Measurements from ENCODE around the gene GRM7.

GRM7 gene

GRCh38 chr3:6867269-6867668, 6.4 kb downstream of the GRM7 start:
- Histone ChIP-seq H3K4me3 (ENCODE audit: low read depth, low read length) (no peak overlapping the region), H3K9me3 (ENCODE audit: control insufficient read depth, insufficient read depth, low read depth, low read length) (no peaks in the 10 kb centered on the region), H3K36me3 (ENCODE audit: control insufficient read depth in 2 of 2, insufficient read depth in 1 of 2, low read length in 2 of 2) (no peaks in the 10 kb centered on the region), H3K27ac (ENCODE audit: extremely low read depth, low read depth, low read length) (no peak overlapping the region), H3K4me1 (ENCODE audit: control insufficient read depth, insufficient read depth, low read length) (no peaks in the 10 kb centered on the region)
- TF ChIP-seq ZBTB20 (tag by site-specific recombination; IDR thresholded peaks at IDR 0.05) (no peak), ZNF394 (tag by site-specific recombination; IDR thresholded peaks at IDR 0.05; ENCODE audit: borderline replicate concordance) (no peak), ZNF571 (tag by site-specific recombination; IDR thresholded peaks at IDR 0.05) (no peak), ZNF473 (tag by site-specific recombination; IDR thresholded peaks at IDR 0.05) (no peak)
- ChIA-PET CTCF (interaction anchor here (0.6 kb wide), 1 partner anchor 275 kb away, joined by 3 read pairs; no protein-coding TSS in a partner anchor), POLR2A (no interaction called here)

- TF ChIP-seq HOXC10 (CRISPR knock-in tag; IDR thresholded peaks at IDR 0.05) (no peak), CTCF (tag by site-specific recombination; IDR thresholded peaks at IDR 0.05) (no peak), ZNF248 (tag by site-specific recombination; IDR thresholded peaks at IDR 0.05) (no peak), ZNF707 (tag by site-specific recombination; IDR thresholded peaks at IDR 0.05) (no peak), ZBTB1 (tag by site-specific recombination; IDR thresholded peaks at IDR 0.05) (no peak), ZNF596 (tag by site-specific recombination; IDR thresholded peaks at IDR 0.05) (no peak), SP2 (tag by site-specific recombination; IDR thresholded peaks at IDR 0.05) (no peak), PRDM1 (tag by site-specific recombination; IDR thresholded peaks at IDR 0.05) (no peak), ZFP3 (tag by site-specific recombination; IDR thresholded peaks at IDR 0.05; ENCODE audit: low read depth) (no peak), ZNF202 (tag by site-specific recombination; IDR thresholded peaks at IDR 0.05; ENCODE audit: borderline replicate concordance) (no peak), GLI2 (tag by site-specific recombination; IDR thresholded peaks at IDR 0.05; ENCODE audit: borderline replicate concordance, low read depth) (no peak), PBX3 (CRISPR knock-in tag; IDR thresholded peaks at IDR 0.05) (no peak), ZNF302 (tag by site-specific recombination; IDR thresholded peaks at IDR 0.05; ENCODE audit: low read depth) (no peak), ZNF514 (tag by site-specific recombination; IDR thresholded peaks at IDR 0.05) (no peak), ZNF501 (tag by site-specific recombination; IDR thresholded peaks at IDR 0.05) (no peak), ZIC2 (tag by site-specific recombination; IDR thresholded peaks at IDR 0.05) (no peak), ZFHX2 (tag by site-specific recombination; conservative IDR thresholded peaks at IDR 0.05) (no peak), HIC1 (tag by site-specific recombination; IDR thresholded peaks at IDR 0.05) (no peak), ZNF223 (tag by site-specific recombination; IDR thresholded peaks at IDR 0.05) (no peak), ZNF274 (IDR thresholded peaks at IDR 0.05; ENCODE audit: low read length) (no peak), ZNF274 (tag by site-specific recombination; IDR thresholded peaks at IDR 0.05; ENCODE audit: borderline replicate concordance) (no peak)
- POLR2A ChIA-PET: no interaction called here
- CTCF ChIA-PET: no interaction called here
- Histone ChIP-seq H3K4me1 (ENCODE audit: control insufficient read depth, insufficient read depth, low read length) (no peaks in the 10 kb centered on the region), H3K36me3 (ENCODE audit: control insufficient read depth in 2 of 2, insufficient read depth in 1 of 2, low read length in 2 of 2) (no peaks in the 10 kb centered on the region), H3K4me3 (ENCODE audit: low read depth, low read length) (no peak overlapping the region), H3K9me3 (ENCODE audit: control insufficient read depth, insufficient read depth, low read depth, low read length) (no peaks in the 10 kb centered on the region), H3K27ac (ENCODE audit: extremely low read depth, low read depth, low read length) (no peak overlapping the region)
Measured at GRCh38 chr3:6878731-6879130, 17.8 kb downstream of the GRM7 start.
